MCF 10A (cell line): ENCODE measurements around the gene PRDM2. TPM values are rescaled to one million over a fixed set of nuclear protein-coding genes. Genes with fewer than 3 reads are reported as not detected.

Source experiments
- BruUV-seq: library from RNA; stranded (reverse); fragments of 400-500 nt; replicated peaks from 2 replicates; lab custom pipeline; 2021; lab: Mats Ljungman, UMichigan
- CTCF ChIA-PET: fragments of 300-600 bp; sonication (Branson Sonifier 250); formaldehyde crosslinking; extraction: SDS; loops from one replicate; lab custom pipeline; 2021; ENCODE audit warnings: antibody characterized with exemption, inconsistent platforms; lab: Yijun Ruan, JAX
- POLR2A ChIA-PET: fragments of 300-600, 350-650 bp; sonication (Branson Sonifier 250); formaldehyde crosslinking; extraction: SDS; loops from one replicate; lab custom pipeline; 2020; ENCODE audit warnings: antibody characterized with exemption, inconsistent platforms; lab: Yijun Ruan, JAX
- DNase-seq: peaks from one replicate; pipeline ENCODE4 v3.0.0-alpha.2; 2018; ENCODE audit not compliant: unreplicated experiment
- H3K27ac Mint-ChIP-seq: one replicate; pipeline ENCODE4 v1.8.0; 2022; ENCODE audit warnings: mild to moderate bottlenecking, low read depth, mixed read lengths; ENCODE audit not compliant: unreplicated experiment
- H3K27me3 Mint-ChIP-seq: one replicate; pipeline ENCODE4 v1.8.0; 2022; ENCODE audit warnings: mixed read lengths; ENCODE audit not compliant: insufficient read depth, unreplicated experiment
- H3K36me3 Mint-ChIP-seq: one replicate; pipeline ENCODE4 v1.8.0; 2022; ENCODE audit warnings: mild to moderate bottlenecking, moderate library complexity, mixed read lengths; ENCODE audit not compliant: insufficient read depth, unreplicated experiment
- H3K4me1 Mint-ChIP-seq: one replicate; pipeline ENCODE4 v1.8.0; 2022; ENCODE audit warnings: mixed read lengths; ENCODE audit not compliant: insufficient read depth, unreplicated experiment
- H3K4me3 Mint-ChIP-seq: one replicate; pipeline ENCODE4 v1.8.0; 2022; ENCODE audit warnings: mild to moderate bottlenecking, moderate library complexity, mixed read lengths; ENCODE audit not compliant: unreplicated experiment
- H3K9me3 Mint-ChIP-seq: one replicate; pipeline ENCODE4 v1.8.0; 2022; ENCODE audit warnings: mixed read lengths; ENCODE audit not compliant: unreplicated experiment
- intact Hi-C: fragments of 100-400 bp; cut with micrococcal nuclease; formaldehyde crosslinking; loops from 2 replicates; pipeline ENCODE4 v1.14.1; 2022
- total RNA-seq: library from RNA; stranded (reverse); gene quantifications from 2 replicates; pipeline ENCODE4 v1.2.3, GENCODE V29; 2022
- TF ChIP-seq, protein P1 (sequence below): fragments of 200-600 bp; IDR thresholded peaks from one replicate; pipeline ENCODE4 v1.8.0; 2022; ENCODE audit warnings: antibody characterized with exemption, mild to moderate bottlenecking; ENCODE audit not compliant: unreplicated experiment

The PRDM2 gene
- total RNA-seq, 1 experiment from 2014 or later = 26.6 TPM

DNA sequence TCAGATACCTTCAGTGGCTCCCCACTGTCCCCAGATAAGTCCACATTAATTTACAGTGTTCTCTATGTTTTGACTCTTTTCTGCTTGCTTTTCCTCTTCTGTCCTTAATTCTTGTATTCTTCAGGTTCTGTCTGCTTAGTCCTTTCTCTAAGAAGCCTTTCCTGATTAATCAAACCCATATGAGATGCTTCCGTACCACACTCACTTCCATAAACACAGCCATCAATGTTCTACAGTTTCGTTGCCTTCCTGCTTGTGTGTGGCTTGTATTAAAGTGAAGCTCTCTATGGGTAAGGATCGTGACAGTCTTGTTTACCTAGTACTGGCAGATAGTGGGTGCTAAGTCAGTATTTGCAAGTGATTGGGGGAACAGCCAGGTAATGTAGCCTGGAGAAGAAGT, 75.9 kb downstream of the PRDM2 start:
- ChIA-PET CTCF (interaction anchor here (0.6 kb wide), 1 partner anchor 15 kb away, joined by 4 read pairs; no protein-coding TSS in a partner anchor), POLR2A (no interaction called here)
- H3K4me1 Mint-ChIP-seq = no peaks in the 10 kb centered on the region
- no peak overlapping the region for H3K27ac Mint-ChIP-seq
- no TSS peak for BruUV-seq
- no peaks in the 10 kb centered on the region for H3K27me3 Mint-ChIP-seq
- peaks cover 34% of the 10 kb centered on the region for H3K36me3 Mint-ChIP-seq
- no peak for DNase-seq
- H3K9me3 Mint-ChIP-seq = no peaks in the 10 kb centered on the region
- intact Hi-C loops = no loop called here
- H3K4me3 Mint-ChIP-seq = no peak overlapping the region
- TF ChIP-seq, protein P1, sequence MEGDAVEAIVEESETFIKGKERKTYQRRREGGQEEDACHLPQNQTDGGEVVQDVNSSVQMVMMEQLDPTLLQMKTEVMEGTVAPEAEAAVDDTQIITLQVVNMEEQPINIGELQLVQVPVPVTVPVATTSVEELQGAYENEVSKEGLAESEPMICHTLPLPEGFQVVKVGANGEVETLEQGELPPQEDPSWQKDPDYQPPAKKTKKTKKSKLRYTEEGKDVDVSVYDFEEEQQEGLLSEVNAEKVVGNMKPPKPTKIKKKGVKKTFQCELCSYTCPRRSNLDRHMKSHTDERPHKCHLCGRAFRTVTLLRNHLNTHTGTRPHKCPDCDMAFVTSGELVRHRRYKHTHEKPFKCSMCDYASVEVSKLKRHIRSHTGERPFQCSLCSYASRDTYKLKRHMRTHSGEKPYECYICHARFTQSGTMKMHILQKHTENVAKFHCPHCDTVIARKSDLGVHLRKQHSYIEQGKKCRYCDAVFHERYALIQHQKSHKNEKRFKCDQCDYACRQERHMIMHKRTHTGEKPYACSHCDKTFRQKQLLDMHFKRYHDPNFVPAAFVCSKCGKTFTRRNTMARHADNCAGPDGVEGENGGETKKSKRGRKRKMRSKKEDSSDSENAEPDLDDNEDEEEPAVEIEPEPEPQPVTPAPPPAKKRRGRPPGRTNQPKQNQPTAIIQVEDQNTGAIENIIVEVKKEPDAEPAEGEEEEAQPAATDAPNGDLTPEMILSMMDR = no peak

DNA sequence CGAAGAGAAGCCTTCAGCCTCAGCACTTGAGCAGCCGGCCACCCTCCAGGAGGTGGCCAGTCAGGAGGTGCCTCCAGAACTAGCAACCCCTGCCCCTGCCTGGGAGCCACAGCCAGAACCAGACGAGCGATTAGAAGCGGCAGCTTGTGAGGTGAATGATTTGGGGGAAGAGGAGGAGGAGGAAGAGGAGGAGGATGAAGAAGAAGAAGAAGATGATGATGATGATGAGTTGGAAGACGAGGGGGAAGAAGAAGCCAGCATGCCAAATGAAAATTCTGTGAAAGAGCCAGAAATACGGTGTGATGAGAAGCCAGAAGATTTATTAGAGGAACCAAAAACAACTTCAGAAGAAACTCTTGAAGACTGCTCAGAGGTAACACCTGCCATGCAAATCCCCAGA, 78.4 kb downstream of the PRDM2 start:
- intact Hi-C loops = no loop called here
- no peaks in the 10 kb centered on the region for H3K9me3 Mint-ChIP-seq
- POLR2A ChIA-PET = interaction anchor here (0.7 kb wide), 1 partner anchor 174 kb away, joined by 3 read pairs; no protein-coding TSS in a partner anchor
- H3K4me3 Mint-ChIP-seq = no peak overlapping the region
- CTCF ChIA-PET = interaction anchor here (0.7 kb wide), 1 partner anchor 65 kb away, joined by 3 read pairs; no protein-coding TSS in a partner anchor
- TF ChIP-seq, protein P1 = no peak
- H3K27ac Mint-ChIP-seq = peak overlapping the region; percentile 88
- no TSS peak for BruUV-seq
- DNase-seq = no peak
- peaks cover 58% of the 10 kb centered on the region for H3K36me3 Mint-ChIP-seq
- no peaks in the 10 kb centered on the region for H3K27me3 Mint-ChIP-seq
- no peaks in the 10 kb centered on the region for H3K4me1 Mint-ChIP-seq

DNA sequence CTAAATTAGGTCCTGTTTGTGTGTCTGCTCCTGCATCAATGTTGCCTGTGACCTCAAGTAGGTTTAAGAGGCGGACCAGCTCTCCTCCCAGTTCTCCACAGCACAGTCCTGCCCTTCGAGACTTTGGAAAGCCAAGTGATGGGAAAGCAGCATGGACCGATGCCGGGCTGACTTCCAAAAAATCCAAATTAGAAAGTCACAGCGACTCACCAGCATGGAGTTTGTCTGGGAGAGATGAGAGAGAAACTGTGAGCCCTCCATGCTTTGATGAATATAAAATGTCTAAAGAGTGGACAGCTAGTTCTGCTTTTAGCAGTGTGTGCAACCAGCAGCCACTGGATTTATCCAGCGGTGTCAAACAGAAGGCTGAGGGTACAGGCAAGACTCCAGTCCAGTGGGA, 79.9 kb downstream of the PRDM2 start:
- TF ChIP-seq, protein P1 = no peak
- POLR2A ChIA-PET = no interaction called here
- intact Hi-C loops = no loop called here
- H3K9me3 Mint-ChIP-seq = no peaks in the 10 kb centered on the region
- CTCF ChIA-PET = no interaction called here
- no peak overlapping the region for H3K27ac Mint-ChIP-seq
- H3K36me3 Mint-ChIP-seq = peaks cover 72% of the 10 kb centered on the region
- no TSS peak for BruUV-seq
- DNase-seq = no peak
- H3K4me1 Mint-ChIP-seq = no peaks in the 10 kb centered on the region
- no peak overlapping the region for H3K4me3 Mint-ChIP-seq
- no peaks in the 10 kb centered on the region for H3K27me3 Mint-ChIP-seq

DNA sequence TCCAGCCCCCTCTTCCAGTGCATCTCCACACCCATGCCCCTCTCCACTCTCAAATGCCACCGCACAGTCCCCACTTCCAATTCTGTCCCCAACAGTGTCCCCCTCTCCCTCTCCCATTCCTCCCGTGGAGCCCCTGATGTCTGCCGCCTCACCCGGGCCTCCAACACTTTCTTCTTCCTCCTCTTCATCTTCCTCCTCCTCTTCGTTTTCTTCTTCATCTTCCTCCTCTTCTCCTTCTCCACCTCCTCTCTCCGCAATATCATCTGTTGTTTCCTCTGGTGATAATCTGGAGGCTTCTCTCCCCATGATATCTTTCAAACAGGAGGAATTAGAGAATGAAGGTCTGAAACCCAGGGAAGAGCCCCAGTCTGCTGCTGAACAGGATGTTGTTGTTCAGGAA, 80.8 kb downstream of the PRDM2 start:
- H3K27ac Mint-ChIP-seq = no peak overlapping the region
- intact Hi-C loops = no loop called here
- peaks cover 81% of the 10 kb centered on the region for H3K36me3 Mint-ChIP-seq
- TF ChIP-seq, protein P1 = no peak
- no peak overlapping the region for H3K4me3 Mint-ChIP-seq
- ChIA-PET POLR2A (interaction anchor here (1.1 kb wide), 1 partner anchor 21 kb away, joined by 5 read pairs; no protein-coding TSS in a partner anchor), CTCF (no interaction called here)
- no peaks in the 10 kb centered on the region for H3K27me3 Mint-ChIP-seq
- BruUV-seq = no TSS peak
- no peaks in the 10 kb centered on the region for H3K9me3 Mint-ChIP-seq
- H3K4me1 Mint-ChIP-seq = no peaks in the 10 kb centered on the region
- no peak for DNase-seq
